Amniotic epithelial cell (primary cell): ENCODE results near the gene KCNN3.

Experiments
- DNase-seq: peaks from one replicate; pipeline ENCODE4 v3.0.0-alpha.2; 2010; ENCODE audit warnings: low read depth

KCNN3 gene

DNA sequence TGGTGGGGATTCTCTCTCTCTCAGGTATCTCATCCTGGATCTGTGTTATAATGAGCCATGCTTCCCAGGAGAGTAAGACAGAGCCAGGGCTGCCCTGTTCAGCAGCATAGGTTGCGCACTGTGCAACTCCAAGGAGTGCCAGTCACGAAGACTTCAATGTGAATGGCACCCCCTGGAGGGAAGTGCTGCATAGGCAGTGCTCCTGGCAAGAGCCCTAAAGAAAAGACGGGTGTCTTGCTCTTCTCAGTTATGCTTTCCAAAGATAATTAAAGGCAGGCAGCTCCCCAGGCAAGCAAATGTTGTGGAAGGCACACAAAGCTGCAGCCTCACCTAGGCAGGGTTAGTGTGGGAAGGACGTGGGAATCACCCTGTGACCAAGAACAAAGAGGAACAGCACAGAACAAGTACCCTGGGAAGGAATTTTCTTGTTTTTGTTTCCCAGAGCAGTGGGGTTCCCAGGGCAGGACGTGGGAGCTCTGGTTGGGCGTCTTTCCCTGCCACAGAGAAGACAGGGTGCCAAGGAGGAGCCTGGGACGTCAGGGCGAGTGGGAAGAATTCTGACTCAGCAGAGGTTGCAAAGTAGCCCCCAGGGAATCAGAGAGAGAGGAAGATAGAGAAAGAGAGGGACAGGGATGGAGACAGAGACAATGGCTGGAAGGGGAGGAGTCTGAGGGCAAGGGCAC, 120.9 kb downstream of the KCNN3 start:
- DNase-seq, result no peak

DNA sequence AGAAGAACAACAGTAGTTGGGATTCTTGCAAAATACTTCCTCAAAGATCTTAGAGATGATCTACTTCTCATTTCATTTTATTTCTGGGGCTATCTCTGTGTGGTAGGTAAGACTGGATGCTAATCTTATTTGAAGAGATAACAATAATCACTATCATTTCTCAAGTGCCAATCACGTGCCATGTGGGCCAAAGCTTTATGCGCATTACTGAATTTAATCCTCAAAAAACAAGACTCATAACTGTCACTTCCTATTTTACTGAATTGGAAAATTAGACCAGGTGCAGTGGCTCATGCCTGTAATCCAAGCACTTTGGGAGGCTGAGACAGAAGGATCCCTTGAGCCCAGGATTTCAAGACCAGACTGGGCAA, 121.7 kb downstream of the KCNN3 start:
- no peak for DNase-seq

DNA sequence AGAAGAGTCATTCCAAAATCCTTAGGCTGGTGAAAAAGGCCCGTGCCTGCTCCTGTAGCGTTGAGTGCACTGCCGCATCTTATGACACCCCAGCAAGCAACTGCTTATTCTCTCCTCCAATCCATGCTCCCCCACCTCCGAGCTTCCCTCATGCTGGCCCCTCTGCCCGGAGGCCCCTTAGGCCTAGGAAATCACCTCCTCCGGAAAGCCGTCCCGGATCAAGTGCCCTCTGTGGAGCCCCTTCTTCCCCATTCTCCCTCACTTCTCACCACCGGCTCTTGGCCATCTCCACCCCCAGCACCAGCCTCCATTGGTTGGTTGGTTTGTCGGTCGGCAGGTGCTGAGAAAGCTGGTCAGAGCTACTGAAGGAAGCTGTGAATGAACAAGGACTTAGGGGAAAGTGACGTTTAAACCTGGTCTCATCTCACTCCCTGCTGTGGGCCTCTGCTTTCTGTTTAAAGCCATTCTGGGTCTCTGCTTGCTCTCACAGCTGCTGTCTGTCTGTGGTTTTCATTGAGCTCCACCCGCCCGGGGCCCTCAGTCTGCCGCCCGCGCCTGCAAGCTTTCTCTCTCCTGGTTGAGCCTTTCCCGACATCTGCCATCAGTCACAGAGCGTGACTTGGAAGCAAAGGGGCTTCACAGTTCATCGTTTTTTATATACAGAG, 122.2 kb downstream of the KCNN3 start:
- peak; percentile 31 for DNase-seq

DNA sequence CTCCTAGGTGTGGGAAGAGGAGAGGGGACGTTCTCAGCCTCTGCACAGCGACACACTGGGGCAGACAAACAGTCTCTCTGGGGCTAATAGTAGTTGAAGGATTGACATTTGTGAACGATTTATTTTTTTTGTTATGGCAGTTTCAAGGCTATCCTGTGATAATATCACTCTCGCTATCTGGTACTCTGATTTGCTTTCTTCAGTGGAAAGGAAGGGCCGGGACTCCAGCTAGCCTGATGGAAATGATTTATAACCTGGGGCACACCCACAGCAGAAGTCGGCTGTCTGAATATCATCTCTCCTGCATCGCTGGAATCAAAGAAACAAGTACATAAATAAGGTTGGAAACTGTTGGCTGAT, 122.7 kb downstream of the KCNN3 start:
- DNase-seq, result no peak

DNA sequence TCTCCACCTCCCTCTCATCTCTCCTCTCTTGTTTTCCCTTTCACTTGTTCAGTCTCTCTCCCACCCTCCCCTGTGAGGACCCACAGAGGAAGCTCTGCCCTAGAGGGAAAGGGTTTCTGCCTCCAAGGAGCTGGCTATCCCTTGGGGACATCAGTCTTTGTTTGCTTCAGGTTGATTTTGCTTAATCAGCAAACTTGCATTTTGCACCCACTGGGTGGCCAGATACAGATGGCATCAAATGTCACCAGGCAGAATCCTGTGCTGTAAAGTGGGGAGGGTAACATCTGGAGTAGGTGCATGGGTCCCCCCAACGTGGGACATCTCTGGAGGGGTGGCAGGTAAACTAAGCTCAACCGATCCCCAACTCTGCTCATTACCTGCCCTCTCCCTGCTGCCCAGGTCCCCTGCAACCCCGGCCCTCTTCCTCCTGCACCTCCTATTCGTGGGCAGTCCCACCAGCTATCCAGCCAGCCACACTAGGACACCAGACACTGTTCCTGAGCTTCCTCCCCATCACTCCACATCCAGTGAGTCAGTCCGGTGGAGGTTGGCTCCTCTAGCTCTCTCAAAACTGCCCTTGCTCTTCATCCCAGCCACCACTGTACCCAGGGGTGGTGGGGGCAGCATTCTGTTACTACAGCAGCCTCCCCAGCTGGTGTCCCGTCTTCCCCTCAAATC, 123.3 kb downstream of the KCNN3 start:
- no peak for DNase-seq

DNA sequence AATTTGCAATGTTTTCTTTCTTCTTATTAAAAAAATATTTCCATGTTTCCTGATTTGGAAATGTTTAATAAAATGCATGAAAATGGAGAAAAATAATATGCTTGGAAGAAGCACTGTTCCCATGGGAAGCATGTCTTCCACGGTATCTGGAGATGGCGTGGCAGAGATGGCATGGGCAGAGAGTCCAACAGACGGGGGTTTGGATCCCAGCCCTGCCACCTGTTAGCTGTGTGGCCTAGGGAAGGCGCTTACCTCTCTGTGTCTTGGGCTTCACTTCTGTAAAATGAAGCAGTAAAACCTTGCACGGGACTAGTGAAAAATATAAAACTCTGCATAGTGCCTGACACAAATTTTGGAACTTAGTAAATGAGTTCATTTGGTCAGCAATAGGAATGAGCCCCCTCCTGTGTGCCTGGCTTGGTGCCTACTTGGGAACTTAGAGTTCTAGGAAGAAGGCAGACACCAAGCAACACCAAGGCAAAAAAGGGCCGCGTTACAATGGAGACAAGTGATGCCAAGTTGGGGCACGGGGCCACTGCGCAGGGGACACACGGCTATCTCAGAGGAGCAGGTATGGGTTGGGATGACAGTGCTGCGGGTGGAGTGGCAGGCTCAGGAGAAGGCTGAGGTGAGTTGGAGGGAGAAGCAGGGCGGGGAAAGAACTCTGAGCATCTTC, 124.2 kb downstream of the KCNN3 start:
- DNase-seq, result no peak

DNA sequence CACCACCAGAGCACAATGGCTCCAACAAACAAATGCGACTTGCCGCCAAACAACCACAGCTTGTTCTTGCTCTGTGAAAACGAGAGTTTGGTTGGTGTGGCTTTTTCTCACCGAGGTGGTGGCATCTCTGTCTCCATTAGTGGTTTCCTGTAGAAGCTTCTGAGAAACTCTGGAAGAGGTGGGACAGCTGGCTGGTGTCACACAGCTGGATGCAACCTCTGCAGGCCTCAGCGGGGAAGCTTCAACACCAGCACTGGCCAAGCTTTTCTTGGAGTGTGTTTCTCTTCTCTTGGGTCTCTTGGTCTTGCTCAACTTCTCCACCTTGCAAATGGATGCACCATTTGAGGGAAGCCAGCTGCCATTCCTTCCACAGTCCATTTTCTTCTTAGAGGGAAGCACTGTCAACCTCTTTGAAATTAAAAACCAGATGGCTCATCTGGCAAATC, 124.8 kb downstream of the KCNN3 start:
- no peak for DNase-seq

DNA sequence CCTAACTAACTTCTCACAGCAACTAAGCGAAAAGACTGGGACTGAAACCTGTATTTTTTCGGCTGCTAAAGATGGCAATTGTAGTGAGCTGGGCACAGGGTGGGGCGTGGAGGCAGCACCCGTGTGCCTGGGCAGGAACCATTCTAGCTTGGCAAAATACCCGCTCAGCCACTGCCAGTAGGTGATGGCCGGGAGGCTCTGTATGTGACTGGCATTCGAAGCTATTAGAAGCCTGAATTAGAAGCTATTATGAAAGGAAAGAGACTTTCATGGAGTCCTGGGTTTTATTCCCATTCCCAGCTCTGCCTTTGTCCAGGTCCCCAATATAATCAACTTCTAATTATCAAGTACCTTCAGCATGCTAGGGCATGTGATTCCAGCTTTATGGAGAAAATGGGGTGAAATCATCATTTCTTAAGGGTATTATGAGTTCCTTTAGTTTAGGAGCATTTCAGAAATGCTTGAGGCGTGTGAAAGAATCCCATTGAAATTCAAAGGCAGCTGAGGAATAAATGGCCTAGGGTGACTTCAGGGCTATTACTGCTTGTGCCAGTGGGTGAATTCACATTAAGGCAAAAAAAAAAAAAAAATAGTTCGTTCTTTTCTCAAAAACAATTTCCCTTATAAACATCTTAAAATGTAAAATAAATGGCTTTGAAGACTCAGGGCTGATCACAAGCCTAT, 125.6 kb downstream of the KCNN3 start:
- DNase-seq, result no peak

DNA sequence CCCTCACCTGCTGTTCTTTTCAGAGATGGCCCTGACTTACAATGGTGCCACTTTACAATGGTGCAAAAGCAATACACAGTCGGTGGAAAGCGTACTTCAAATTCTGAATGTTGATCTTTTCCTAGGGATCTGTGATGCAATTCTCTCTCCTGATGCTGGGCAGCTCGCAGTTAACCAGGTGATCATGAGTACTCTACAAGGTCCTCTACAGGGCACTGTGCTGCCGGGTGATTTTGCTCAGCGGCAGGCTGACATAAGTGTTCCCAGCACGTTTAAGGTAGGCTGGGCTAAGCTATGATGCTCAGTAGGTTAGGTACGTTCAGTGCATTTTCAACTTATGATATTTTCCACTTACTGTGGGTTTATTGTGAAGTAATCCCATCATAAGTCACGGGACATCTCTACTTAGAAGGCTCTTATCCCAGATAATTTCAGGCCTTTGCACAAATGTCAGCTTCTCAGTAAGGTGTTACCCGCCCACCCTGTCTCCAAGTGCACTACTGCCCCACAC, 126.5 kb downstream of the KCNN3 start:
- no peak for DNase-seq

DNA sequence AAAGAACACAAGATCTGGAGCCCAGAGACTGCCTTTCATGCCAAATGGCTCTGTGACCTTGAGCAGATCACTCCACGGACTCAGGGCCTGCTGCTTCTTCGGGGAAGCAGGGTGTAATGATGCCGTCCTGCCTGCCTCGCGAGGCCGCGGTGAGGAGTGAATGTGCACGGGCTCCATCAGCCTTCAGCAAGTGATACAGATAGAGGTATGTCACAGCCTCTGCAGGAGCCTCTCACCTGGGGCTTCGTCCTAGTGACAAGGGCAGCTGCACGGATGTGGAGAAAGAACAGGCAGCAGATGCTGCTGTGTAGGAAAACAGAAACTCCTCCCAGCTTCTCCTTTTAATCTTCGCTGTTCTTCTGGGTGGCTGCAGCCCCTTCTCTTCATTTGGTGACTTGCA, 127.5 kb downstream of the KCNN3 start:
- DNase-seq, result no peak

DNA sequence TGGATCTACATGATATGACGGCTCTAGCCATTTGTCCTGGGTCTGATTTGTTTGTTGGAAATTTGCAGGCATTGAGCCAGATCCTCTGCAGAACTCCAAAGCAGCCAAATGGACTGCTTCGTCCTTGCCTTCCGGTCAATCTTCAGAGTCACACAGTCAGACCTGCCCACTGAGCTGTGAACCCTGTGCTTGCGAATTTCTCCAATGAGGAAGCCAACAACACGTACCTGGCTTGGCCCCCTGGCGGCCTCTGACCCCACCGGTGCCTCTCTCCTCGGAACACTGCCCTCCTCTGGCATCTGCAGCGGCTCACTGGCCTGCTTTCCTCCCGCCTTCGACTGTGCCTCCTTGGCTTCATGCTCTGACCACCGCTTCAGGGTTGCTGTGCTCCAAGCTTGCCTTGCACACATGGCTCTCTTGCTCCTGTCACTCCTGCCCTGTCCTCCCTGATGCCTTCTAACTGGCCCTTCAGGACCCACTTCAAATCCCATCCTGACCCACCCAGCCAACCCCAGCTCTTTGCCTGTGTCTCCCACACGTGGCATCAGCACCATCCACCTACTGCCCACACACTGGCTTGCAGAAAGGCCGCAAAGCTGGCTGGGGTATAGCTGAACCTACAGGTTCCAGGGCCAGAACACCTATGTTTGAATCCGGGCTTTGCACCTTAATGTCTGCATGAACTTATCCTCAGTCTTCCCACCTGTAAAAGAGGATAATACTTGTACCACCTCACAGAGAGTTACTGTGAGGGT, 128.2 kb downstream of the KCNN3 start:
- no peak for DNase-seq

DNA sequence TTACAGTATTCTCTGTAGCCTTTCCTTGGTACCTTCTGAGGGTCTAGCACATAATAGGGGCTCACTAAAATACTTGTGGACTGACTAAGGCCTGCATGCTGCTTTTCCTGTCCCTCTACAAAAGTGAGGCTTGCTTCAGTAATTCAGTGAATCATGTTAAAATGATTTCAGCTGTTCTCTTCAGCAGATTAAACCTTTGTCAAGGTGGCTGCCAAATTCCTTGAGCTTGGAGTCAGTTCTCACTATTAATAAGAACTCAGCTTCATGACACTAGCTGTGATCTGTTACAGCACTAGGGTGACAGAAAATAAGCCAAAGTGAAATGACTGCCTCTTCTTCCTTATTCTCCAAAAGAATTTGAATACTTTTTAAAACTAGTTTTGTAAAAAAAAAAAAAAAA, 128.8 kb downstream of the KCNN3 start:
- DNase-seq, result no peak

DNA sequence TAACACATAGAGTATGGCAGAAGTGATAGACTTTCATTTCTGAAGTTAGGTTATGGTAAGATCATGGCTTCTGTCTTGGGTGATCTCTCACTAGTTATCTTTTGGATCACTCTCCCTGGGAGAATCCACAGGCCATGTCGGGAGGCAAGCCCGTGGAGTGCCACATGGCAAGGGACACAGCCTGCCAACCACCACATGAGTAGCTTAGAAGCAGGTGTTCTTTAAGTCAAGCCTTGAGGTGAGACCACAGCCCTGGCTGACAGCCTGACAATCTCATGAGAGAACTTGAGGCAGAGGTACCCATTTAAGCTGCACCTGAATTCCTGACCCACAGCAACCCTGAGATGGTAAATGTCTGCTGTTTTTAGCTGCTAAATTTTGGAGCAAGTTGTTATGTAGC, 130.4 kb downstream of the KCNN3 start:
- DNase-seq, result no peak

DNA sequence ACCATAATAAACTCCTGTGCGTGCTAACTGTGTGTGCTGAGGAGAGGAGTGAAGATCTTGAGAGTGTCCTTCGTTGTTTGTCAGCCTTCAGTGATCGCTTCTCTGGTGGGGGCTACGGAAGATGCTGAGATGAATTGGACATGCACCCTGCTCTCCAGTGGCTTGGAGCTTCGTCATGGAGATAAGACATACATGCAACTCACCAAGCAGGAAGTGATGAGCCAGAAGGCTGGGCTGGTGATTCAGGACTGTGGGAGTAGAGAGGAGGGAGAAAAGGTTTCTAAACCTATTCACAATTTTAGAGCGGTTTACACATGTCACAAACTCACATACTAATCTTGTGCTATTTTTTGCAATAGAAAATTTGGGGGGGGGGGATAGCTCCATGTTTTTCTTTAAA, 133.2 kb downstream of the KCNN3 start:
- peak; percentile 82 for DNase-seq

DNA sequence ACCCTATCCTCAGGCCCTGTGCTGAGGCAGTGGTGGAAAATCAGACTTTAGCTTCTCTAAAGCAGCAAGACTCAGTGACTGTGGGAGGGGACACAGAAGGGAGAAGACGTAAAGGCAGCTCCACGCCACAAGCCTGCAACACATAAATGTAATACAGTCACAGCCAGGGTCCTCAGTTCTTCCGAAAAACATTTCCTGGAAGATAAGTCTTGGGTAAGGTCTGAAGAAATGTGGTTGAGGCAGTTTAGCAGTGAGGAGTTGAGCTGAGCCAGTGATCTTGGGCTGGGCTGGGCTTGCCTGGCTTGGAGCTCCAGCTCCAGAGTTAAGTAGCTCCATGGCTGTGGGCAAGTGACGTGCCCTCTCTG, 134.3 kb downstream of the KCNN3 start:
- DNase-seq, result no peak

DNA sequence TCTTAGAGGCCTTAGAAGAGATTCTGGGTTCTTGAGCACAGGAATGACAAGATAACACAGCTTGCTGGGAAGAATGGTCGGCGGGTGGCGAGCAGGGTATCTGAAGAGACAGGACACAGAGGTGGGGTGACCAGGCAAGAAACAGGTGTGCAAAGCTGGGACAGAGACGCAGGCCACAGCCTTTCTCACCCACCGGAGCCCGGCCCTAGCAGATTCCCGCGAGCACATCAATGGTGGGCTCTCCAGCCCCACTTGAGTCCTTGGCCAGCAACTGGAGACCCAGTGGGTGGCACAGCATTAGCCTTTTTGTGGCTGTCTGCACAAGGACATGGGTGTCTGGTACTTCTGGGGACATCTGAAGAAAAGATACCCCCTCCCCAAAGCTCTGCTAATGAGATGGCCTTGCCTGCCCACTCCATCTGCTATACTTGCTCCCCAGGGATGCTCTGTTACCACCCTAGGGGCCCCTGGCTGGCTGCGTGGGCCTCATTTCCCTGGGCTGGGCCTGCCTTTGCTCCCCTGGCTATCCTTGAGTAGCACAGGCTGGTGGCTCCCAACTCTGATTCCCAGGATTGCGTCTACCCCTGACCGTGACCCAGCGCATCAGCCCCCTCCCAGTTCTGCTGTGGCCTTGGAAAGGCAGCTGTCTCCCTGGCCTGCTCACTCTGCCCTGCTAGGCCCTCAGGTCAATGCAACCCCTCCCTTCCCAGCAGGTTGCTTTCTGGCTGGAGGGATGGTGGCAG, 134.8 kb downstream of the KCNN3 start:
- DNase-seq, result no peak

DNA sequence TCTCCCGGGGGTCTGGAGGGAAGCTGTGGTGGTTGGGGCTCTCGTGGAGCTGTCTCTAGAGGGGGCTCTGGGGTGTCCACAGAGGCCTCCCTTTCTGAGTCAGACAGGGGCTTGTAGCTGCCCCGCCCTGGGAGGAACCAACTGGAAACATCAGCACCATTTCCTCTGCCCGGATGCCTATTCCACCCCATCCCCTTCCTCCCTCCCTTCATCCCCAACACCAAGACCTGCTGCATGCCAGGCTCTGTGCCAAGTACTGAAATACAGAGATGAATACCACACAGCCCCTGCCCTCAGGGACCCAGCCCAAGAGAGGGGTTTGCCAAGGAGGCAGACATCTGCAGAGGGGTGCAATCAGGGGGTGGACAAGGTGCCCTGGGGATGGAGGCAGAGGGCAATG, 136.5 kb downstream of the KCNN3 start:
- no peak for DNase-seq

DNA sequence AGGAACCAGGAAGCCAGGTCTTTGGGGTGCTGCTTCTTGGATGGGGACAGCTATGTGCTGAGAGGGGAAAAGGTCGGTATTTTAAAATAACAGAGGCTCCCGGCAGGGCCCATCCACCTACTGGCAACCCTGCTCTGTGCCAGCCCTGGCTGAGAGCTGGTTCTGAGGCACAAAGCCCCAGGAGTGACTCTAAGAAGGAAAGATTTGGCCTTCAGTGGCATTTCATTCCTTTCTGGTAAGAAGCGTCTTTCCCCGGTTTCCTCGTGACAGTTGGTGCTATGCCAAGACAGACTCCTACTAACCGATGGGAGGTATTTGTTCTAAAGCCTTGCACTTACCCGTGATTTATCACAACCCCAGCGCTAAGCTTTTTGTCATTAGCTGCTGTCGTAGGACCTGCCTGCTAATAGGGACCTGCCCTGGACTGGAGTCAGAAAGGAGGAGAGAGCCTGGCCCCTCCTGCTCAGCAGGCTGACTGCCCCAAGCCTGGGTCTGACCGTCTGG, 139.0 kb downstream of the KCNN3 start:
- no peak for DNase-seq

DNA sequence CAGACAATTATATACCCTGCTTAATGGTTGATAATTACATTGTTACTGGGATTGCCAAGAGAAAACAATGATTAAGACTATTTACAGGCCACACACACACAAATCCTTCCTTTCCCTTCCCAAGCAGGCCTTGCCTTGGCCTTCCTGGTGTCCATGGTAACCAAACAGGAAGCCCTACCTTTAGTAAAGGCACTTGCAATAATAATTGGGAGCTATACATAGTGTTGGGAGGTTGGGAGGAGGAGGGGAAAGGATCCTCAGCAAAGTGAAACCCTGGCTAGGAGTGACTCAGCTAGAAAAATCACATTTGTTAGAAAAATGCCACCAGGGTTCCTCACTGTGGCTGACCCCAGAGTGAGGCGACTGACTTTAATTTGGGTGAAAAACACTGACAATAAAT, 139.8 kb downstream of the KCNN3 start:
- DNase-seq, result no peak

DNA sequence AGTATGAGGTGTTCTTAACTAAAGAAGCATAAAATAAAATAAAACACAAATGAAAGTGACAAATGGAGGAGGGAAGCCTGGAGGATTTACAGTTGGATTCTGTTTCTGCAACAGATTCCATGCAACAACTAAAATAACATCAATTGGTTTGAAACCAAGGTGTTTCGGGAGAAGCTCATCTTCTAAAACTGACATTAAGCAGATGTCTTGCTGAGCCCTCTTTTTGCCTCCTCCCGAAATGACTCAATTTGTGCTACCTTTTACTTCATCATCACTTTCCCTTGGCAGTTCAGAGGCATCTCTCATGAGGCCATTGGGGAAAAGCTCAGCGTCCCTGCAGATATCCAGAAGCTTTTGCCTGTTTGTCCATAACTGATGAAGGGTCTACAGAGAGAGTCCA, 140.5 kb downstream of the KCNN3 start:
- DNase-seq, result no peak

DNA sequence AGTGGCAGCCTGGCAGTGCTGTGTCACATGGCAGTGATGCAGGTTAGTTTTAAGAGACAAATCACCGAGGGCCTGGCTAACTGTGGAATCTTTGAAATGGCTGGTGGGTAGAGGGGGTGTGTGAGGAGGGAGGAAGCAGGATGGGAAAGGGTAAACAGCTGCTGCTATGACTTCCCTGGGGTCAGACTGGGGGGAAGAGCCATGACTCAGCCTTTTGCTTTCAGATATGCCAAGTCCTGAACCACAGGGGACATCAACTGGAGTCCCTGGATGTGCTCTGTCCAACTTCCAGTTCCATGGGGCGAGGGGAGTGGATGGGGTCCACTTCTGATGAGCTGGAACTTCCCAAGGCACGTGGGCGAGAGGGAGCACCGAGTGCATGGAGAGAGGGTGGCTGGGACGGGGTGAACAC, 141.0 kb downstream of the KCNN3 start:
- no peak for DNase-seq
